IPS DF 6.9 (cell line): ENCODE results near the gene PITPNM1.

Experiments used
- DNase-seq: peaks from one replicate; pipeline ENCODE4 v3.0.0-alpha.2; 2013; ENCODE audit warnings: low read depth, low spot score
- H3K27ac ChIP-seq: one replicate; pipeline ENCODE4 v1.5.1; 2013; ENCODE audit warnings: low read length, control low read depth
- H3K27me3 ChIP-seq: 2 replicates; pipeline ENCODE4 v1.6.1; 2013; ENCODE audit warnings: mild to moderate bottlenecking, low read length; ENCODE audit not compliant: control insufficient read depth, insufficient read depth
- H3K36me3 ChIP-seq: 2 replicates; pipeline ENCODE4 v1.6.1; 2013; ENCODE audit warnings: low read length; ENCODE audit not compliant: control insufficient read depth, insufficient read depth
- H3K4me1 ChIP-seq: 2 replicates; pipeline ENCODE4 v1.6.1; 2013; ENCODE audit warnings: low read length; ENCODE audit not compliant: control insufficient read depth, insufficient read depth
- H3K4me3 ChIP-seq: 2 replicates; pipeline ENCODE4 v1.5.1; 2013; ENCODE audit warnings: mild to moderate bottlenecking, low read length
- H3K9me3 ChIP-seq: 2 replicates; pipeline ENCODE4 v1.6.1; 2013; ENCODE audit warnings: low read length, inconsistent platforms; ENCODE audit not compliant: control insufficient read depth, insufficient read depth
- WGBS: extraction: QIAGEN DNeasy Blood & Tissue Kit; methylation state at CpG from one replicate; pipeline ENCODE4 v1.1.7; 2013; ENCODE audit warnings: mixed read lengths, missing lambda C conversion rate; ENCODE audit not compliant: insufficient read length, insufficient coverage; 5-methylcytosine and 5-hydroxymethylcytosine counted together

PITPNM1 gene

DNA sequence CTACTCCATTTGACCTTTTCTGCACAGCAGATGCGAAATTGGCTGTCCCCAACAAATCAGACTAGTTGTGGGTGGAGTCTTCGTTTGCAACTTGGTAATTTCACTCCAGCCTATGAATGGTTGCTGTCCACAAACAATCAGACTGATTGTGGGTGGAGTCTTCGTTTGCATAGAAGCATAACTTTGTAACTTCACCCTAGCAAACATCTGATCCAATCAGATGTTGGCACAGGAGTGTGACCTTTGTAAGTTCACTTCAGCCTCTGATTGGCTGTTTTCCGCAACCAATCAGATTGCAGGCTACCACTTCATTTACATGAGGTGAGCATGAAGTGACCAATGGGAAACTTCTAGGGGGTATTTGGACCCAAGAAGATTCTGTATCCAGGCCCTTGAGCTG lies 34.4 kb upstream of the PITPNM1 start:
- H3K36me3 ChIP-seq: no peaks in the 10 kb centered on the region
- no peaks in the 10 kb centered on the region for H3K27me3 ChIP-seq
- 0 out of 2 replicates have a peak, but pooled peaks cover 1% of the 10 kb centered on the region for H3K9me3 ChIP-seq
- H3K27ac ChIP-seq: no peak overlapping the region
- H3K4me3 ChIP-seq: no peak overlapping the region
- WGBS: no CpG with 5 or more reads among the region's 4 CpGs
- no peak for DNase-seq
- no peaks in the 10 kb centered on the region for H3K4me1 ChIP-seq

DNA sequence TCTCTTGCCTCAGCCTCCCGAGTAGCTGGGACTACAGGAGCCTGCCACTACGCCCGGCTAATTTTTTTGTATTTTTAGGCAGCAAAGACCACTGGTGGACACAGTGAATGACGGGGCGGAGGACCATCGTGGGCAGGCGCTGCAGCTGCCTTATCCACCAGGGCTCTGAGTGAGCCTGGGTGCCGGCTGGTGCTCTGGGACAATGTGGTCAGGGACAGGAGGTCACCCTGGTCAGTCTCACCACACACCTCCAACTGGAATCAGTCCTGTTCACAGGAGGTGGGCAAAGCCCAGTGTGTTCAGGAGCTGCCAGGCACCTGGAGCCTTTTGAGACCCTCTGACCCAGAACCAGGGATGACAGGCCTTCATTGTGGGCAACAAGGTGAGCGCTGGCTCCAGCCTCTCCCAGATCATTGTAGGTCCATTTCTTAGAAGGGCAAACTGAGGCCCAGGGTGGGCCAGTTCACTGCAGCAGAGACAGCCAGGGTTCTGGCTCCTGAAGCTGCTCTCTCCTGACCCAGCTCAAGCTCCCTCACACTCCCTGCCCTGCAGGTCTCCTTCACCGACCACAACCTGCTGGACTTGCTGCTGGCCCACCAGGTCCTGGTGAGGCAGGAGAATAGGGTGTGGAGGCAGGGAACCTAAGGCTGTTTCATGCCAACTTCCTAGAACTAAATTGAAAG lies 33.8 kb upstream of the PITPNM1 start:
- no peak overlapping the region for H3K27ac ChIP-seq
- no peak for DNase-seq
- no peaks in the 10 kb centered on the region for H3K27me3 ChIP-seq
- no peak overlapping the region for H3K4me3 ChIP-seq
- WGBS: no CpG with 5 or more reads among the region's 10 CpGs
- H3K9me3 ChIP-seq: 0 out of 2 replicates have a peak, but pooled peaks cover 2% of the 10 kb centered on the region
- no peaks in the 10 kb centered on the region for H3K36me3 ChIP-seq
- no peaks in the 10 kb centered on the region for H3K4me1 ChIP-seq

DNA sequence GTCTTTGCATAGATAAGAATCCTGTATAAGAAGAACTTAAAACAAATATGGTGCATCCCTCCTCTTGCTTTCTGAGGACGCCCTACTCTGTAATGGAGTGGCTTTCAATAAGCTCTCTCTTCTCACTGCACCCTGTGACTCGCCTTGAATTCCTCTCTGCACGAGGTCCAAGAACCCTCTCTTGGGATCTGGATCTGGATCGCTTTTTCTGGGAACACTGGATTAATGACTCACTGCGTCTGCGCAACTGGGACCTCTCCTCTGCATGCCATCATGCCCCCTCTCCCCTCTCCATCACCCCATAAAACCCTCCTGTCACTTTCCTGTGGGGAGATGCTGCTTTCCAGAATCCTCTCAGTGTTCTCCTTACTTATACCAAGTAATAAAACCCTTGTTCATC lies 33.1 kb upstream of the PITPNM1 start:
- H3K4me3 ChIP-seq: no peak overlapping the region
- no CpG with 5 or more reads among the region's 6 CpGs for WGBS
- no peak overlapping the region for H3K27ac ChIP-seq
- no peaks in the 10 kb centered on the region for H3K36me3 ChIP-seq
- peaks cover 4% of the 10 kb centered on the region for H3K9me3 ChIP-seq
- no peaks in the 10 kb centered on the region for H3K4me1 ChIP-seq
- no peak for DNase-seq
- no peaks in the 10 kb centered on the region for H3K27me3 ChIP-seq

DNA sequence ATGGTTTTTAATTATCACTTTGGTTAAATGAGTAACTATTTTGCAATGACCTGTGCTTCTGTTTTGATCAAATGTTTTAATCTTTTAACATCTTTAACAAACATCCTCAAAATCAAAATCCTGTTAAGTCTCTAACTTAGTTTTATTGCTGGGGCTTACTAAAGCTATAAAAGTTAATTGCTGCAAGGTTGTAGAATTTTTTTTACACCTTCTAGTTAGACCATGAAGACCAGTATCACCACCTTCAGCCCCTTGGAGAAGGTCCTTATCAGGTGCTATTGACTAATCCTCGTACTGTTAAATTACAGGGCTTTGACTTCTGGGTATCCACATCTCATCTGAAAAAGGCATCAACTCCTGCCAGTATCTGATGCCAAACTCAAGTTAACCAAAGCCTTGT lies 30.4 kb upstream of the PITPNM1 start:
- peaks cover 4% of the 10 kb centered on the region for H3K9me3 ChIP-seq
- no peak for DNase-seq
- H3K4me1 ChIP-seq: no peaks in the 10 kb centered on the region
- no peak overlapping the region for H3K4me3 ChIP-seq
- H3K27me3 ChIP-seq: no peaks in the 10 kb centered on the region
- WGBS: no CpG with 5 or more reads among the region's 1 CpG
- H3K36me3 ChIP-seq: no peaks in the 10 kb centered on the region
- H3K27ac ChIP-seq: no peak overlapping the region

DNA sequence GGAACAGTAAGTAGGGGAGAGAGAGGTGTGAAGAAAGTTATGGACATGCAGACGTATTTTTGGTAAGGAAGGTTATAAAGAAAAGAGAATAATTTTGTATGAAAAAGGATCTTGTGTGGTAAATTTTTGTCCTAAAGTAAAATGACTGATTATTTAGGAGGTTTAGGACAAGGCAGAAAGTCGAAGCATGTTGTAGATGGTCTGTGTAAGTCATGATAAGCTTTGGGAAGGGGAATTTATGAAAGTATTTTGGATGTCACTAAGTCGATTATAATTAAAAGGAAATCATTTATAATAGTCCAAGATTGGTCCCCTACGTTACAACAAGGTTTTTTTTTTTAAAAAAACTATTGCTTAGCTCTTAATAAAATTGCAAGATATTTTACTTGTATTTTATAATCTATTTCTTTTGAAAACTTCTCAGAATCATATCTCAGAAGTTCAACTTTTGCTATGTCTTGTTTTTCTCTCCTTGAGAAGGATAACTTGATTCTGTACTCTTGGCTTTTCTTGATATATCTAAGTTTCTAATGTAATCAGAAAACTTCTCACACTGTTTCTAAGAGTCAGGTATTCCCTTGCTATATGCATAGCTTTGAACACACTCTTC lies 29.0 kb upstream of the PITPNM1 start:
- Histone ChIP-seq H3K4me3 (no peak overlapping the region), H3K4me1 (no peaks in the 10 kb centered on the region), H3K9me3 (peaks cover 4% of the 10 kb centered on the region), H3K36me3 (no peaks in the 10 kb centered on the region), H3K27me3 (no peaks in the 10 kb centered on the region), H3K27ac (no peak overlapping the region)
- no peak for DNase-seq
- 100% methylated on average over 2 of the region's 4 CpGs for WGBS

DNA sequence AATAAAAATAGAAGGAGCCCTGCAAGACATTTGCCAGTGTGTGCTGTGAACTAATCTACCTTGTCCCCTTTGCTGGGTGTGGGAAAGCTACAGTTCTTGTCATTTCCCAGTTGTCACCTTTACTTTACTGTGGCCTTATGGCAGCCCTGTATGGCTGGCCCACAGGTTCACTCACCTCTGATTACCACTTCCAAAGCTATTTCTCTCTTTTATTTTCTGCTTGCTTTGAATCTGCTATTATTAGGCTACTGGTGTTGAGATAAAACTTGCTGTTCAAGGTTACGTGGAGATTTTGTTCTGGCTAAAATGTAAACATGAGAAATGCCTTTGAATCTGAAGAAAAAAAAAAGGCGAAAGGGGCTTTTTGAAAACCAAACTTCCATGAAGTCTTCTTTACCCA lies 27.7 kb upstream of the PITPNM1 start:
- DNase-seq: no peak
- Histone ChIP-seq H3K27me3 (no peaks in the 10 kb centered on the region), H3K36me3 (no peaks in the 10 kb centered on the region), H3K4me1 (no peaks in the 10 kb centered on the region), H3K9me3 (peaks cover 4% of the 10 kb centered on the region), H3K4me3 (no peak overlapping the region), H3K27ac (no peak overlapping the region)
- WGBS: no CpG with 5 or more reads among the region's 2 CpGs

DNA sequence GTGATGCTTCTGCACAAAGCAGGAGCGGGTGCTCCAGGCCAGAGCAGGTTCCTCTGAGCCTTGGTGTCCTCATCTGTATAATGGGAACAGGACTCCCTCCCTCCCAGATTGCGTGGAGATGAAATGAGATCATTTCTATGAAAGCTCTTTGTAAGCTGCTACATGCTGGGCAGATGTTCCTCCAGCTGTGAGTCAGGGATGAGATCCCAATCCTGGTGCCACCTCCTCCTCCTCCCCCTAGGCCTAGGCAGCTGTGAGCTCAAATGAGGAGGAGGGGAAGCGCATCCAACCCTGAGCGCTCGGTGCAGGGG lies 25.1 kb upstream of the PITPNM1 start:
- no peaks in the 10 kb centered on the region for H3K4me1 ChIP-seq
- WGBS: no CpG with 5 or more reads among the region's 5 CpGs
- no peaks in the 10 kb centered on the region for H3K36me3 ChIP-seq
- no peak overlapping the region for H3K4me3 ChIP-seq
- no peaks in the 10 kb centered on the region for H3K27me3 ChIP-seq
- DNase-seq: no peak
- H3K9me3 ChIP-seq: peaks cover 4% of the 10 kb centered on the region
- H3K27ac ChIP-seq: no peak overlapping the region

DNA sequence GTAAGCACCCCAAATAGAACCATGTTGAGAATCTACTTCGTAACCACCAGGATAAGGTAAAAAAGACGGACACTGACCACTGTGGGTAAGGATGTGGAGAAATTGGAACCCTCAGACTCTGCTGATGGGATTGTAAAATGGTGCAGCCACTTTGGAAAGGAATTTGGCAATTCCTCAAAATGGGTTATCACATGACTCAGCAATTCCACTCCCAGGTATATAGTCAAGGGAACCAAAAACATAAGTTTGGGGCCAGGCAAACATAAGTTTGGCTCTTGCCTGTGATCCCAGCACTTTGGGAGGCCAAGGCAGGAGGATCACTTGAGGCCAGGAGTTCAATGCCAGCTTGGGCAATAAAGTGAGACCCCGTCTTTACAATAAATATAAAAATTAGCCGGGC lies 23.2 kb upstream of the PITPNM1 start:
- no peak for DNase-seq
- Histone ChIP-seq H3K27me3 (no peaks in the 10 kb centered on the region), H3K36me3 (no peaks in the 10 kb centered on the region), H3K27ac (no peak overlapping the region), H3K9me3 (no peaks in the 10 kb centered on the region; the same call in none of the 2 replicates), H3K4me3 (no peak overlapping the region), H3K4me1 (no peaks in the 10 kb centered on the region)
- no CpG with 5 or more reads among the region's 4 CpGs for WGBS

DNA sequence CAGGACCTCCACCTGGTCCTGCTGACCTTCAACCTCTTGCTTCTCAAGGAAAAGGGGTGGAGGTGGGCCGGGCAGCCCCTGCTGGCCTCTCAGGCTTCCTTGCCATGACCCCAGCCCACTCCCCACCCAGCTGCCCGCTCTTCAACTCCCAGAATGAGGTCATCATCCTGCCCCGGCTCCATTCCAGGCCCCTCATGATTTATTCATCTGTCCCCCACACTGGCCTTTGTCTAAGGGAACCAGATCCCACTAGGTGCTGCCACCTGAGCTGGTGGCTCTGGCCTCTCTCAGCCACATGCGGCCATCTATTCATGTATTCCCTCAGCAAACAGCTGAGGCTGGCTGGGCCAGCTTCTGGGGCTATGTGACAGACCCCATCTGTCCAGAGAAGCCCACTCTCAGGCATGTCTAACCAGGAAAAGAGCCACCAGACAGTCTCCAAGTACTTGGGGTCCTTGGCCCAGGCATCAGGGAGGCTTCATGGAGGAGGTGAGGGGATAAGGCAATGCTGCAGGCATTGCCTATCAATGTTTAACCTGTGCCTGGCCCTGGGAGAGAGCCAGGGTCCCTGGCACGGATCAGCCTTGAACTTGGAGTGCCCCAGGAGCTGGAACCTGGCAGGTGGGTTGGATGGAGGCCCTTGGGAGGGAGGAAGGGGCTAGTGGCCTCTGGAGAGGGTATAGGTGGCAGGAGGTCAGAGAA lies 20.3 kb upstream of the PITPNM1 start:
- Histone ChIP-seq H3K36me3 (no peaks in the 10 kb centered on the region), H3K9me3 (no peaks in the 10 kb centered on the region), H3K27me3 (no peaks in the 10 kb centered on the region), H3K4me1 (no peaks in the 10 kb centered on the region), H3K4me3 (no peak overlapping the region), H3K27ac (no peak overlapping the region)
- no peak for DNase-seq
- no CpG with 5 or more reads among the region's 5 CpGs for WGBS

DNA sequence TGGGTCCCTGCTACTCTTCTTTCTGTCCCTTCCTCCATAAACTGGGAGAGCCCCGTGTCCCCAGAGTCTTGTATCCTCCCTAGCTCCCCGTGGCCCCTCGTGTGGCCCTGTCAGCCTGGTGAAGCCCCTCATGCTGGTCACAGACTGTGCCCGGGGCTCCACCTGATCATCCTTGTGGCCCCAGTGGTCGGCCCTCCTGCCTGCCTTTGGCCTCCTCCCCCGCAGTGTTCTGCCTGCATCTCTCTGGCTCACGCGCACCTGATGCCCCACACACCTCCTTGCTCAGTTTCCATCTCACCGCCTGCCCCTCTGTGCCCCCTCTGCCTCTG lies 19.3 kb upstream of the PITPNM1 start:
- no peaks in the 10 kb centered on the region for H3K4me1 ChIP-seq
- no peak overlapping the region for H3K4me3 ChIP-seq
- DNase-seq: no peak
- WGBS: no CpG with 5 or more reads among the region's 9 CpGs
- H3K27me3 ChIP-seq: no peaks in the 10 kb centered on the region
- H3K27ac ChIP-seq: no peak overlapping the region
- no peaks in the 10 kb centered on the region for H3K9me3 ChIP-seq
- no peaks in the 10 kb centered on the region for H3K36me3 ChIP-seq
